ENCODE data around the gene SECTM1.

GRCh38 chr17:82280537-82280936, 53.0 kb downstream of the SECTM1 start:
- TF ChIP-seq POLR2AphosphoS5 (IDR thresholded peaks at IDR 0.05; ENCODE audit: low read depth, low read length) (no peak), REST (IDR thresholded peaks at IDR 0.05; ENCODE audit: insufficient read depth in 1 of 2, low read depth in 2 of 2, low read length in 2 of 2) (no peak)

Data from PFSK-1 (cell line).